ENCODE data around the gene SCD. TPM values are rescaled to one million over a fixed set of nuclear protein-coding genes. Genes with fewer than 3 reads are reported as not detected.

SCD gene
- total and polyA plus RNA-seq, 9 of the 15 experiments (the other 6 are each of a cell fraction or from before 2014, with no cell fraction given), result 114 to 486 (median 188) TPM

DNA sequence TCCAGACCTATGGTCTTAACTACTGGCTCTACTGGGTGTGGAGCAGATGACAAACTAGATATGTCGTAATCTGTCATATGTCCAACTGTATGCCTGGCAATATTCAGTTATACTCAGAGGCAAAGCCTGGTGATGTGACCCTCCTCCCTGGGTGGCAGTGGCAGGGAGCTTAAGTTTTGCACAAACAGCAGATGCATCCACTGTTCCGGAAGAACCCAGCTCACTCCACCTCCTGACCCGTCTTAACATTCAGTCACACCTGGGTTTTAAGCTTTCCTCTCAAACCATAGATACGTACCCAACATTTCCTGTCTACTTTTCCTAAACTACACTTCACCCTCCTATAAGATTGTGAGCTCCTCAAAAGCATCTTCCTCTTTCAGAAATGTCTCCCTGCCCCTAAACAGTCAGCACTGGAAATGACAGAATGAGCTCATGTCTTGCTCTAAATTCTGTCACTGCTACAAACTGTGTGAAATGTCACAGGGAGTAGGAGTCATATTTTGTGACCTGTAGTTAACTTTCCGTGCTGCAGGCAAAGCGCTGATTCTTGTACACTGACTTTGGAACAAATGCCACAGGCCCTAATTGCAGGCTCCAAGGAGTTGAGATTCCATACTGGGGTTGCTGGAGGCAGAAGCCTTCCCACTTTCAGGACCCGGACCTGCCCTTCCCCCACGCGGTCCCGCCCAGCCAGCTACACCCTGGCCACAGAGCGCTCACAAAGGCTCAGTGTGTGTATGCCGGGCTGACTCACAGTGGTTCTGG is 23.9 kb downstream of the SCD start (continued):
- TF ChIP-seq, protein P1, sequence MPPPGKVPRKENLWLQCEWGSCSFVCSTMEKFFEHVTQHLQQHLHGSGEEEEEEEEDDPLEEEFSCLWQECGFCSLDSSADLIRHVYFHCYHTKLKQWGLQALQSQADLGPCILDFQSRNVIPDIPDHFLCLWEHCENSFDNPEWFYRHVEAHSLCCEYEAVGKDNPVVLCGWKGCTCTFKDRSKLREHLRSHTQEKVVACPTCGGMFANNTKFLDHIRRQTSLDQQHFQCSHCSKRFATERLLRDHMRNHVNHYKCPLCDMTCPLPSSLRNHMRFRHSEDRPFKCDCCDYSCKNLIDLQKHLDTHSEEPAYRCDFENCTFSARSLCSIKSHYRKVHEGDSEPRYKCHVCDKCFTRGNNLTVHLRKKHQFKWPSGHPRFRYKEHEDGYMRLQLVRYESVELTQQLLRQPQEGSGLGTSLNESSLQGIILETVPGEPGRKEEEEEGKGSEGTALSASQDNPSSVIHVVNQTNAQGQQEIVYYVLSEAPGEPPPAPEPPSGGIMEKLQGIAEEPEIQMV (tag; conservative IDR thresholded peaks at IDR 0.05; ENCODE audit: low read depth), result no peak
- TF ChIP-seq ATF1 (CRISPR knock-in tag; IDR thresholded peaks at IDR 0.05) (no peak), ATF1 (tag; IDR thresholded peaks at IDR 0.05) (peak; percentile 45; the same call in 1 of the 2 replicates), CSDE1 (IDR thresholded peaks at IDR 0.05) (no peak), MTA3 (IDR thresholded peaks at IDR 0.05; ENCODE audit: borderline replicate concordance) (0 out of 2 replicates have a peak, but pooled peaks have one; percentile 68), CTBP1 (IDR thresholded peaks at IDR 0.05; ENCODE audit: borderline replicate concordance) (peak; percentile 64), SRSF1 (IDR thresholded peaks at IDR 0.05; ENCODE audit: low read depth, low read length) (no peak), EP300 (IDR thresholded peaks at IDR 0.05; ENCODE audit: low read length) (peak; percentile 52; the same call in 1 of the 2 replicates), ZNF707 (CRISPR knock-in tag; conservative IDR thresholded peaks at IDR 0.05) (no peak), LCOR (CRISPR knock-in tag; IDR thresholded peaks at IDR 0.05) (no peak), ZNF347 (CRISPR knock-in tag; IDR thresholded peaks at IDR 0.05; ENCODE audit: low read depth) (no peak), ATF7 (IDR thresholded peaks at IDR 0.05) (peak; percentile 80), ZNF41 (CRISPR knock-in tag; conservative IDR thresholded peaks at IDR 0.05) (no peak), SOX6 (IDR thresholded peaks at IDR 0.05) (peak; percentile 64), TAL1 (IDR thresholded peaks at IDR 0.05) (no peak; the same call in 1 of the 2 replicates)
- TF ChIP-seq, protein P2, sequence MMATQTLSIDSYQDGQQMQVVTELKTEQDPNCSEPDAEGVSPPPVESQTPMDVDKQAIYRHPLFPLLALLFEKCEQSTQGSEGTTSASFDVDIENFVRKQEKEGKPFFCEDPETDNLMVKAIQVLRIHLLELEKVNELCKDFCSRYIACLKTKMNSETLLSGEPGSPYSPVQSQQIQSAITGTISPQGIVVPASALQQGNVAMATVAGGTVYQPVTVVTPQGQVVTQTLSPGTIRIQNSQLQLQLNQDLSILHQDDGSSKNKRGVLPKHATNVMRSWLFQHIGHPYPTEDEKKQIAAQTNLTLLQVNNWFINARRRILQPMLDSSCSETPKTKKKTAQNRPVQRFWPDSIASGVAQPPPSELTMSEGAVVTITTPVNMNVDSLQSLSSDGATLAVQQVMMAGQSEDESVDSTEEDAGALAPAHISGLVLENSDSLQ (IDR thresholded peaks at IDR 0.05), result peak; percentile 56
- TF ChIP-seq, protein P3, sequence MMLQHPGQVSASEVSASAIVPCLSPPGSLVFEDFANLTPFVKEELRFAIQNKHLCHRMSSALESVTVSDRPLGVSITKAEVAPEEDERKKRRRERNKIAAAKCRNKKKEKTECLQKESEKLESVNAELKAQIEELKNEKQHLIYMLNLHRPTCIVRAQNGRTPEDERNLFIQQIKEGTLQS (IDR thresholded peaks at IDR 0.05), result peak; percentile 68
- TF ChIP-seq, protein P3 (CRISPR knock-in tag; conservative IDR thresholded peaks at IDR 0.05), result no peak
- TF ChIP-seq, protein P4, sequence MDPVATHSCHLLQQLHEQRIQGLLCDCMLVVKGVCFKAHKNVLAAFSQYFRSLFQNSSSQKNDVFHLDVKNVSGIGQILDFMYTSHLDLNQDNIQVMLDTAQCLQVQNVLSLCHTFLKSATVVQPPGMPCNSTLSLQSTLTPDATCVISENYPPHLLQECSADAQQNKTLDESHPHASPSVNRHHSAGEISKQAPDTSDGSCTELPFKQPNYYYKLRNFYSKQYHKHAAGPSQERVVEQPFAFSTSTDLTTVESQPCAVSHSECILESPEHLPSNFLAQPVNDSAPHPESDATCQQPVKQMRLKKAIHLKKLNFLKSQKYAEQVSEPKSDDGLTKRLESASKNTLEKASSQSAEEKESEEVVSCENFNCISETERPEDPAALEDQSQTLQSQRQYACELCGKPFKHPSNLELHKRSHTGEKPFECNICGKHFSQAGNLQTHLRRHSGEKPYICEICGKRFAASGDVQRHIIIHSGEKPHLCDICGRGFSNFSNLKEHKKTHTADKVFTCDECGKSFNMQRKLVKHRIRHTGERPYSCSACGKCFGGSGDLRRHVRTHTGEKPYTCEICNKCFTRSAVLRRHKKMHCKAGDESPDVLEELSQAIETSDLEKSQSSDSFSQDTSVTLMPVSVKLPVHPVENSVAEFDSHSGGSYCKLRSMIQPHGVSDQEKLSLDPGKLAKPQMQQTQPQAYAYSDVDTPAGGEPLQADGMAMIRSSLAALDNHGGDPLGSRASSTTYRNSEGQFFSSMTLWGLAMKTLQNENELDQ (CRISPR knock-in tag; IDR thresholded peaks at IDR 0.05; ENCODE audit: borderline replicate concordance), result no peak
- TF ChIP-seq, protein P5, sequence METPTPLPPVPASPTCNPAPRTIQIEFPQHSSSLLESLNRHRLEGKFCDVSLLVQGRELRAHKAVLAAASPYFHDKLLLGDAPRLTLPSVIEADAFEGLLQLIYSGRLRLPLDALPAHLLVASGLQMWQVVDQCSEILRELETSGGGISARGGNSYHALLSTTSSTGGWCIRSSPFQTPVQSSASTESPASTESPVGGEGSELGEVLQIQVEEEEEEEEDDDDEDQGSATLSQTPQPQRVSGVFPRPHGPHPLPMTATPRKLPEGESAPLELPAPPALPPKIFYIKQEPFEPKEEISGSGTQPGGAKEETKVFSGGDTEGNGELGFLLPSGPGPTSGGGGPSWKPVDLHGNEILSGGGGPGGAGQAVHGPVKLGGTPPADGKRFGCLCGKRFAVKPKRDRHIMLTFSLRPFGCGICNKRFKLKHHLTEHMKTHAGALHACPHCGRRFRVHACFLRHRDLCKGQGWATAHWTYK (CRISPR knock-in tag; IDR thresholded peaks at IDR 0.05), result peak; percentile 12; the same call in 1 of the 2 replicates
- TF ChIP-seq, protein P6, sequence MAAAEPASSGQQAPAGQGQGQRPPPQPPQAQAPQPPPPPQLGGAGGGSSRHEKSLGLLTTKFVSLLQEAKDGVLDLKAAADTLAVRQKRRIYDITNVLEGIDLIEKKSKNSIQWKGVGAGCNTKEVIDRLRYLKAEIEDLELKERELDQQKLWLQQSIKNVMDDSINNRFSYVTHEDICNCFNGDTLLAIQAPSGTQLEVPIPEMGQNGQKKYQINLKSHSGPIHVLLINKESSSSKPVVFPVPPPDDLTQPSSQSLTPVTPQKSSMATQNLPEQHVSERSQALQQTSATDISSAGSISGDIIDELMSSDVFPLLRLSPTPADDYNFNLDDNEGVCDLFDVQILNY (CRISPR knock-in tag; IDR thresholded peaks at IDR 0.05), result no peak
